ENCODE measurements around the gene IGF1R. TPM values are rescaled to one million over a fixed set of nuclear protein-coding genes. Genes with fewer than 3 reads are reported as not detected.

Gene IGF1R
- total RNA-seq, 1 donor from 2014 or later = 145 TPM

DNA sequence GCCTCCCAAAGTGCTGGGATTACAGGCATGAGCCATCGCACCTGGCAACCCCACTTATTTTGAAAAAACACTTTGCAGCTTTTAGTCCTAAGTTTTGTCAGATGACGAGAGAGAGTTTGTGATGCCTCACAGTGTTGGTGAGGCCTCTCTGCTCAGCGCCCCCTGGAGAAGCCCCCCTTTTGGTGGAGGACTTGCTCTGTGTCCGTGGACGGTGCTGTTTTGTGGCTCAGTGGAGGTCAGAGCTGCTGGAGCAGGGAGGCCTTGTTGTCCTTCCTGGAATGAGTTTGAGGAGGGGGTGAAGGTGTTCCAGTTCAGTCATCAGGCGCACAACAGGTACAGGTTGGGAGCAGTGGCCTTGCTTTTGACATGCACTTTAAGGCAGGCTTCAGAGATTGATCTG, 301.3 kb downstream of the IGF1R start:
- peaks cover 7% of the 10 kb centered on the region for H3K27me3 Mint-ChIP-seq (ENCODE audit: unreplicated experiment)
- H3K27ac Mint-ChIP-seq (ENCODE audit: unreplicated experiment) = no peak overlapping the region
- peaks cover 8% of the 10 kb centered on the region for H3K9me3 Mint-ChIP-seq (ENCODE audit: unreplicated experiment)
- H3K36me3 Mint-ChIP-seq (ENCODE audit: unreplicated experiment) = peaks cover 6% of the 10 kb centered on the region
- H3K4me1 Mint-ChIP-seq (ENCODE audit: low read depth, unreplicated experiment) = peaks cover 3% of the 10 kb centered on the region
- TF ChIP-seq, protein P1, sequence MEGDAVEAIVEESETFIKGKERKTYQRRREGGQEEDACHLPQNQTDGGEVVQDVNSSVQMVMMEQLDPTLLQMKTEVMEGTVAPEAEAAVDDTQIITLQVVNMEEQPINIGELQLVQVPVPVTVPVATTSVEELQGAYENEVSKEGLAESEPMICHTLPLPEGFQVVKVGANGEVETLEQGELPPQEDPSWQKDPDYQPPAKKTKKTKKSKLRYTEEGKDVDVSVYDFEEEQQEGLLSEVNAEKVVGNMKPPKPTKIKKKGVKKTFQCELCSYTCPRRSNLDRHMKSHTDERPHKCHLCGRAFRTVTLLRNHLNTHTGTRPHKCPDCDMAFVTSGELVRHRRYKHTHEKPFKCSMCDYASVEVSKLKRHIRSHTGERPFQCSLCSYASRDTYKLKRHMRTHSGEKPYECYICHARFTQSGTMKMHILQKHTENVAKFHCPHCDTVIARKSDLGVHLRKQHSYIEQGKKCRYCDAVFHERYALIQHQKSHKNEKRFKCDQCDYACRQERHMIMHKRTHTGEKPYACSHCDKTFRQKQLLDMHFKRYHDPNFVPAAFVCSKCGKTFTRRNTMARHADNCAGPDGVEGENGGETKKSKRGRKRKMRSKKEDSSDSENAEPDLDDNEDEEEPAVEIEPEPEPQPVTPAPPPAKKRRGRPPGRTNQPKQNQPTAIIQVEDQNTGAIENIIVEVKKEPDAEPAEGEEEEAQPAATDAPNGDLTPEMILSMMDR (IDR thresholded peaks at IDR 0.05; ENCODE audit: partially characterized antibody, unreplicated experiment) = no peak
- DNase-seq = no peak
- no peak overlapping the region for H3K4me3 Mint-ChIP-seq (ENCODE audit: unreplicated experiment)

DNA sequence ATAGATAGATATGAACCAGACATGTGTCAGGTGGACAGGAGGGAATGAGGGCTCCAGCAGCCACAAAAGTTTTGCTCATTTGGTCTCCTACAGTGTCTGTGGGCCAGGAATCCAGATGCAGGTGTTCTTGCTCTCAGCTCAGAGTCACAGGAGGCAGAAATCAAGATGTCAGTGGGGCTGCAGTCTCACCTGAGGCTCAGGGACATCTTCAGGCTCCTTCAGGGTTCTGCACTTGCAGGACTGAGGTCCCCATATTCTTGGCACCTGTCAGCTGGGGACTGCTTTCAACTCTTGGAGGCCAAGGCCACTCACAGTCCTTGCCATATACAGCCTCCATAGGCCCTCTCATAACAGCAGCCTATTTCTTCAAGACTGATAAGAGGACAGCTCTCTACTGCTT, 301.9 kb downstream of the IGF1R start:
- no peak overlapping the region for H3K27ac Mint-ChIP-seq (ENCODE audit: unreplicated experiment)
- H3K4me3 Mint-ChIP-seq (ENCODE audit: unreplicated experiment) = no peak overlapping the region
- peaks cover 3% of the 10 kb centered on the region for H3K4me1 Mint-ChIP-seq (ENCODE audit: low read depth, unreplicated experiment)
- peaks cover 7% of the 10 kb centered on the region for H3K27me3 Mint-ChIP-seq (ENCODE audit: unreplicated experiment)
- DNase-seq = no peak
- H3K9me3 Mint-ChIP-seq (ENCODE audit: unreplicated experiment) = peaks cover 10% of the 10 kb centered on the region
- H3K36me3 Mint-ChIP-seq (ENCODE audit: unreplicated experiment) = peaks cover 6% of the 10 kb centered on the region
- TF ChIP-seq, protein P1 (IDR thresholded peaks at IDR 0.05; ENCODE audit: partially characterized antibody, unreplicated experiment) = no peak

DNA sequence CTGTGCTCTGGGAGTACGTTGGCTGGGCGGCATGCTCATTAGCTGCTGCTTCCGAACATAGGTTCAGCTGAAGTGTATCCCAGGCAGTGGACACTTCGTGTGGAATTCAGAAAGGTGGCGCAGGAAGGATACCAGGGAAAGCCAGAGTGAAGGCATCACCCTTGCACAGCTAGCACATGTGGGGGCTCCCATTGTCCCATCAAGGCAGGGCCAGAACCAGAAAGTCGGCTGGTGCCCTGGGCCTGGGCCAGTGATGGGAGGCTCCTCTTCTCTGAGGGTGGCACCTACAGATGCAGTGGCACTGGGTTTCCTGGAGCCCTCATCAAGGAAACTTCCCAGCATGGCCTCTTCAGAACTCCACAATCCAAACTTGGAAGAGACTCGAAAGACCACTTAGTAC, 302.7 kb downstream of the IGF1R start:
- H3K36me3 Mint-ChIP-seq (ENCODE audit: unreplicated experiment) = peaks cover 6% of the 10 kb centered on the region

GRCh38 chr15:98951493-98952320, 303.4 kb downstream of the IGF1R start:
- TF ChIP-seq, protein P1 (IDR thresholded peaks at IDR 0.05; ENCODE audit: partially characterized antibody, unreplicated experiment) = no peak
- no peak for DNase-seq
- H3K27ac Mint-ChIP-seq (ENCODE audit: unreplicated experiment) = no peak overlapping the region
- peaks cover 6% of the 10 kb centered on the region for H3K36me3 Mint-ChIP-seq (ENCODE audit: unreplicated experiment)
- H3K9me3 Mint-ChIP-seq (ENCODE audit: unreplicated experiment) = peaks cover 12% of the 10 kb centered on the region
- no peaks in the 10 kb centered on the region for H3K27me3 Mint-ChIP-seq (ENCODE audit: unreplicated experiment)
- no peaks in the 10 kb centered on the region for H3K4me1 Mint-ChIP-seq (ENCODE audit: low read depth, unreplicated experiment)
- H3K4me3 Mint-ChIP-seq (ENCODE audit: unreplicated experiment) = no peak overlapping the region

More for the DNA sequence above, 302.7 kb downstream of the IGF1R start:
- Mint-ChIP-seq H3K4me3 (ENCODE audit: unreplicated experiment) (no peak overlapping the region), H3K27me3 (ENCODE audit: unreplicated experiment) (peaks cover 4% of the 10 kb centered on the region), H3K27ac (ENCODE audit: unreplicated experiment) (no peak overlapping the region), H3K9me3 (ENCODE audit: unreplicated experiment) (peaks cover 12% of the 10 kb centered on the region), H3K4me1 (ENCODE audit: low read depth, unreplicated experiment) (peaks cover 3% of the 10 kb centered on the region)
- DNase-seq = no peak
- TF ChIP-seq, protein P1 (IDR thresholded peaks at IDR 0.05; ENCODE audit: partially characterized antibody, unreplicated experiment) = no peak

DNA sequence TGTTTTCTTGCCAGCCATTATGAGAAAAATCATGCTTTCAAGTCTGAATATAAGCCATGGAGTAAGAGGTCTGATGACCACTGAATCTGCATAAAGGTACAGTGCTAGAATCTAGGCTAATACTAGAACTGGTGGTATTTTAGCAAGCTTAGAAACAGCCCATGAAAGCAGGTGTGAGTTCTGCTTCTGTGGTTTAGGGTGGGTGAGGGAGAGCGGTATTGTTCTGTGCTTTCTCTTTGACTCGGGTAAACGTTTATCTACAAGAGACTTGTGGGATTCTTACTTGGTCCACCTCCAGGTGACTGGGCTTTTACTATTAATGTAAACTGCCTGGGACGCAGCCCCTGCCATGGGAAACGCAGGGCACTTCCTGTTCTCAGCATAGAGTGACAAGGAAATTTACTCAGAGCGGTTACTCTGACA, 304.1 kb downstream of the IGF1R start:
- TF ChIP-seq, protein P1 (IDR thresholded peaks at IDR 0.05; ENCODE audit: partially characterized antibody, unreplicated experiment) = no peak
- peaks cover 6% of the 10 kb centered on the region for H3K36me3 Mint-ChIP-seq (ENCODE audit: unreplicated experiment)
- no peak overlapping the region for H3K27ac Mint-ChIP-seq (ENCODE audit: unreplicated experiment)
- H3K9me3 Mint-ChIP-seq (ENCODE audit: unreplicated experiment) = peaks cover 12% of the 10 kb centered on the region
- H3K4me3 Mint-ChIP-seq (ENCODE audit: unreplicated experiment) = no peak overlapping the region
- no peaks in the 10 kb centered on the region for H3K4me1 Mint-ChIP-seq (ENCODE audit: low read depth, unreplicated experiment)
- no peaks in the 10 kb centered on the region for H3K27me3 Mint-ChIP-seq (ENCODE audit: unreplicated experiment)
- DNase-seq = no peak

All from glutamatergic neuron (in vitro differentiated cells).